ENCODE results near the gene UGCG.

DNA sequence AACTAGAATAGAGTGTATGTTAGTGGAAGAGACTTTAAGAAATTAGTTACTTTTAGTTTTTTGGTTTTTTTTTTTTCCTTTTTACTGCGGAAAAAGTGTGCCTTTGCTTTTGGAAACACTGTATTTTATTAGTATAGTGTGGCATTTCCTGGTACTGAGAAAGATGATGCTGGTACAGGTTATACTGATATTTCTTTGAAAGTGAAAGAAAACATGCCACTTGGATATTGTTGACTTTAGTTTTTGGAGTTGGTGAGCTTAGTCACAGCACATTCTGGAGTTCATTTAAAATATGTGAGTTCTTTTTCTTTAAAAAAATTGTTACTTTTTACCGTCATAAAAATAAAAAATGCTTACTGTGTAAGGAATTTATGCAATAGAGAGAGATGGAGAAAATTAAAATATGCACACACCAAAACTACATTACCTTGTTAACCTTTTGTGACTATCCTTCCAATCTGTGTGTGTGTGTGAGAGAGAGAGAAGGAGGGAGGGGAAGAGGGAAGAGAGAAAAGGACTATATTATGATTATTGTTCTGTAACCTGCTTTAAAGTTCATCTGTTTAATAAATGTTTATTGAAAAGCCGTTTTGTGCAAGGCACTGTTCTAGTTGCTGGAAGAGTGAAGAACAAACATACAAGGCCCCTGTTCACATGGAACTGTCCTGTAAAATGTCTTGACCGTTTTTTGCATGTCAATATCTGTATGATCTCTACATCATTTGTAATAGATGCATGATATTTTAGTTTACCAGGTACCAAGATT is 1.9 kb downstream of the UGCG start:
- TF ChIP-seq, protein P1, sequence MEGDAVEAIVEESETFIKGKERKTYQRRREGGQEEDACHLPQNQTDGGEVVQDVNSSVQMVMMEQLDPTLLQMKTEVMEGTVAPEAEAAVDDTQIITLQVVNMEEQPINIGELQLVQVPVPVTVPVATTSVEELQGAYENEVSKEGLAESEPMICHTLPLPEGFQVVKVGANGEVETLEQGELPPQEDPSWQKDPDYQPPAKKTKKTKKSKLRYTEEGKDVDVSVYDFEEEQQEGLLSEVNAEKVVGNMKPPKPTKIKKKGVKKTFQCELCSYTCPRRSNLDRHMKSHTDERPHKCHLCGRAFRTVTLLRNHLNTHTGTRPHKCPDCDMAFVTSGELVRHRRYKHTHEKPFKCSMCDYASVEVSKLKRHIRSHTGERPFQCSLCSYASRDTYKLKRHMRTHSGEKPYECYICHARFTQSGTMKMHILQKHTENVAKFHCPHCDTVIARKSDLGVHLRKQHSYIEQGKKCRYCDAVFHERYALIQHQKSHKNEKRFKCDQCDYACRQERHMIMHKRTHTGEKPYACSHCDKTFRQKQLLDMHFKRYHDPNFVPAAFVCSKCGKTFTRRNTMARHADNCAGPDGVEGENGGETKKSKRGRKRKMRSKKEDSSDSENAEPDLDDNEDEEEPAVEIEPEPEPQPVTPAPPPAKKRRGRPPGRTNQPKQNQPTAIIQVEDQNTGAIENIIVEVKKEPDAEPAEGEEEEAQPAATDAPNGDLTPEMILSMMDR (conservative IDR thresholded peaks at IDR 0.05; ENCODE audit: low read depth, low read length): no peak
- no peak for TF ChIP-seq EZH2 (IDR thresholded peaks at IDR 0.05; ENCODE audit: borderline replicate concordance, low read depth, low read length, poor library complexity, severe bottlenecking)

Data from A673 (cell line).